SK-N-MC (cell line): ENCODE measurements around the gene AGAP3.
"Not testable (repeated sequence)": the region's sequence is repeated elsewhere in the genome, so short reads cannot be mapped to it uniquely, and the experiment has no call there.

ENCODE experiments used
- EZH2 ChIP-seq: fragments of 200-600 bp; sonication (generic); IDR thresholded peaks from one replicate; pipeline ENCODE4 v1.6.1; 2017; ENCODE audit warnings: antibody characterized with exemption
- POLR2AphosphoS5 ChIP-seq: IDR thresholded peaks from 2 replicates; pipeline ENCODE4 v1.6.1; 2012; ENCODE audit warnings: mild to moderate bottlenecking, low read depth, low read length, borderline replicate concordance

DNA sequence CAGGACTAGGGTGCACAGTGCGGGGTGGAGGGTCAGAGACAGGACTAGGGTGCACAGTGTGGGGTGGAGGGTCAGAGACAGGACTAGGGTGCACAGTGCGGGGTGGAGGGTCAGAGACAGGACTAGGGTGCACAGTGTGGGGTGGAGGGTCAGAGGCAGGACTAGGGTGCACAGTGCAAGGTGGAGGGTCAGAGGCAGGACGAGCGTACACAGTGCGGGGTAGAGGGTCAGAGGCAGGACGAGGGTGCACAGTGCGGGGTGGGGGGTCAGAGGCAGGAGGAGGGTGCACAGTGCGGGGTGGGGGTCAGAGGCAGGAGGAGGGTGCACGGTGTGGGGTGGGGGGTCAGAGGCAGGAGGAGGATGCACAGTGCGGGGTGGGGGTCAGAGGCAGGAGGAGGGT lies 42.8 kb upstream of the AGAP3 start:
- not testable (repeated sequence) for TF ChIP-seq POLR2AphosphoS5, EZH2
